T-helper 2 cell treated with Interferon-gamma antibody and Interleukin-4, amounts not matched to agents 100 ng/mL and 5 ng/mL, for 36 hours (primary cell): ENCODE measurements around the gene APH1B. TPM values are rescaled to one million over a fixed set of nuclear protein-coding genes. Genes with fewer than 3 reads are reported as not detected.
"Not testable (repeated sequence)": the region's sequence is repeated elsewhere in the genome, so short reads cannot be mapped to it uniquely, and the experiment has no call there.

Source experiments
- intact Hi-C: fragments of 100-400 bp; cut with micrococcal nuclease; formaldehyde crosslinking; loops from one replicate; pipeline ENCODE4 v1.15.1; 2023
- total RNA-seq: library from RNA; stranded (reverse); gene quantifications from 2 replicates; pipeline ENCODE4 v1.2.3, GENCODE V29; 2022

Gene APH1B
- 13.1 and 13.6 TPM in 2 replicates for total RNA-seq

- intact Hi-C loops: loop anchor here (1.0 to 10.0 kb wide), 3 partner anchors 85 to 228 kb away; partner anchors contain the start of genes RPS27L and USP3
Measured at GRCh38 chr15:63277038-63277892, at the start of gene APH1B. Gene APH1B, plus strand, starts transcription at chr15:63277605. Its CDS starts 19 bp downstream, at chr15:63277624.

- intact Hi-C loops: loop anchor here (2.0 kb wide), 1 partner anchor 15 kb away; no protein-coding TSS in a partner anchor
Measured at GRCh38 chr15:63227689-63228088, 49.7 kb upstream of the APH1B start.

GRCh38 chr15:63231206-63231605 lies 46.2 kb upstream of the APH1B start:
- intact Hi-C loops: loop anchor here (5.0 kb wide), 1 partner anchor 74 kb away; the partner anchor contains the start of gene RPS27L

- intact Hi-C loops: loop anchor here (2.0 to 5.0 kb wide), 2 partner anchors 43 to 74 kb away; partner anchors contain the start of genes RAB8B and RPS27L
Measured at GRCh38 chr15:63231706-63232105, 45.7 kb upstream of the APH1B start.

- intact Hi-C loops: loop anchor here (2.0 to 5.0 kb wide), 2 partner anchors 44 to 75 kb away; partner anchors contain the start of genes RAB8B and RPS27L
Measured at GRCh38 chr15:63232405-63232804, 45.0 kb upstream of the APH1B start.

- intact Hi-C loops: loop anchor here (2.0 to 5.0 kb wide), 2 partner anchors 44 to 76 kb away; partner anchors contain the start of genes RAB8B and RPS27L
Measured at GRCh38 chr15:63232943-63233342, 44.5 kb upstream of the APH1B start.

- intact Hi-C loops: loop anchor here (2.0 to 5.0 kb wide), 2 partner anchors 45 to 77 kb away; partner anchors contain the start of genes RAB8B and RPS27L
Measured at GRCh38 chr15:63233667-63234423, 43.6 kb upstream of the APH1B start.

GRCh38 chr15:63234451-63234870 lies 42.9 kb upstream of the APH1B start:
- intact Hi-C loops: loop anchor here (5.0 kb wide), 1 partner anchor 77 kb away; the partner anchor contains the start of gene RPS27L

- intact Hi-C loops: no loop called here
Measured at GRCh38 chr15:63236272-63236671, 41.1 kb upstream of the APH1B start.

- intact Hi-C loops: not testable (repeated sequence)
Measured at GRCh38 chr15:63237086-63237485, 40.3 kb upstream of the APH1B start.

- intact Hi-C loops: no loop called here
Measured at GRCh38 chr15:63238171-63238570, 39.2 kb upstream of the APH1B start.

- intact Hi-C loops: no loop called here
Measured at GRCh38 chr15:63238796-63239195, 38.6 kb upstream of the APH1B start.

- intact Hi-C loops: no loop called here
Measured at GRCh38 chr15:63240109-63240508, 37.3 kb upstream of the APH1B start.

- intact Hi-C loops: no loop called here
Measured at GRCh38 chr15:63241316-63241715, 36.1 kb upstream of the APH1B start.

GRCh38 chr15:63243101-63243500 lies 34.3 kb upstream of the APH1B start:
- intact Hi-C loops: no loop called here

GRCh38 chr15:63243776-63244175 lies 33.6 kb upstream of the APH1B start:
- intact Hi-C loops: no loop called here

GRCh38 chr15:63244399-63244798 lies 33.0 kb upstream of the APH1B start:
- intact Hi-C loops: no loop called here

- intact Hi-C loops: loop anchor here (5.0 kb wide), 1 partner anchor 33 kb away; no protein-coding TSS in a partner anchor
Measured at GRCh38 chr15:63244976-63245645, 32.3 kb upstream of the APH1B start.

GRCh38 chr15:63246691-63247469 lies 30.5 kb upstream of the APH1B start:
- intact Hi-C loops: loop anchor here (5.0 kb wide), 1 partner anchor 35 kb away; no protein-coding TSS in a partner anchor
